ENCODE measurements around the gene ARL16.

GRCh38 chr17:81644496-81644895 lies 39.1 kb downstream of the ARL16 start:
- TF ChIP-seq POLR2AphosphoS5 (IDR thresholded peaks at IDR 0.05; ENCODE audit: low read depth, low read length), result no peak
- no peak for TF ChIP-seq REST (IDR thresholded peaks at IDR 0.05; ENCODE audit: insufficient read depth in 1 of 2, low read depth in 2 of 2, low read length in 2 of 2)
- TF ChIP-seq SIN3A (IDR thresholded peaks at IDR 0.05; ENCODE audit: borderline replicate concordance, insufficient read depth, low read length), result no peak
- TF ChIP-seq TAF1 (IDR thresholded peaks at IDR 0.05; ENCODE audit: borderline replicate concordance, insufficient read depth, low read length), result no peak
